SKM-1 (cell line): ENCODE measurements around the gene HOXC11.

ENCODE experiments used
- DNase-seq: peaks from one replicate; lab custom pipeline; 2025; ENCODE audit not compliant: unreplicated experiment; lab: John Stamatoyannopoulos, UW

The HOXC11 gene

GRCh38 chr12:53972722-53973235, at the start of gene HOXC11:
HOXC11 (plus strand) TSS chr12:53973126; CDS start chr12:53973242, 116 bp downstream.
- DNase-seq = no peak

GRCh38 chr12:53924521-53925405, 48.2 kb upstream of the HOXC11 start:
- DNase-seq = no peak

- no peak for DNase-seq
Measured at GRCh38 chr12:53927220-53928029, 45.5 kb upstream of the HOXC11 start.

GRCh38 chr12:53928054-53928835, 44.7 kb upstream of the HOXC11 start:
- no peak for DNase-seq

- DNase-seq = no peak
Measured at GRCh38 chr12:53929527-53929926, 43.4 kb upstream of the HOXC11 start.

GRCh38 chr12:53930591-53931255, 42.2 kb upstream of the HOXC11 start:
- no peak for DNase-seq

- no peak for DNase-seq
Measured at GRCh38 chr12:53931844-53932581, 40.9 kb upstream of the HOXC11 start.

GRCh38 chr12:53932915-53933314, 40.0 kb upstream of the HOXC11 start:
- no peak for DNase-seq

- no peak for DNase-seq
Measured at GRCh38 chr12:53935383-53936341, 37.3 kb upstream of the HOXC11 start.

- DNase-seq = no peak
Measured at GRCh38 chr12:53937099-53937498, 35.8 kb upstream of the HOXC11 start.

GRCh38 chr12:53937596-53938325, 35.2 kb upstream of the HOXC11 start:
- DNase-seq = no peak

GRCh38 chr12:53938326-53939140, 34.4 kb upstream of the HOXC11 start, which contains the start of gene HOXC13:
HOXC13 (plus strand) TSS chr12:53938831; CDS start chr12:53938907, 76 bp downstream.
- DNase-seq = no peak

GRCh38 chr12:53939141-53940108, 33.5 kb upstream of the HOXC11 start:
- DNase-seq = no peak

GRCh38 chr12:53940443-53941014, 32.4 kb upstream of the HOXC11 start:
- no peak for DNase-seq

- DNase-seq = no peak
Measured at GRCh38 chr12:53941187-53941586, 31.7 kb upstream of the HOXC11 start.
